ENCODE measurements around the gene NTPCR. TPM values are rescaled to one million over a fixed set of nuclear protein-coding genes. Genes with fewer than 3 reads are reported as not detected.

Gene NTPCR
- total and polyA plus RNA-seq, 3 donors from 2014 or later = 25.5 to 85.1 (median 38.8) TPM

DNA sequence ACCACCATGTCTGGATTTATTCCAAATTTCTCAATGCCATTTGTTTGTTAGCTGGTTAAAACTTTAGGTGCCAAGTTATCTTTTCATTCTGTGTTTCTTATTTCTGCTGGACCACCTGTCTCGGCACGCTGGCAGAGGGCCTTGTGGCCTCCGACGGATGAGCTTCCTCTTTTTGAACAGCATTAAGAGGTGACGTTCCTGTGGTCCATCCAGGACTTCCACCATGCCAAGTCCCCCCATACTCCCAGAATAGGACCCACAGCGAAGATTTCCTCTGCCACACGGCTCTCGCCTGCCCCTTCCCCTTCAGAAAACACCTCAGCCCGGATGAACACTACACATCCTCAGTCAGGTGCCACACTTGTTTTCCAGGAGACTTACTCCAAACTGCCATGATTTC is 73.8 kb downstream of the NTPCR start:
- intact Hi-C loops (cut with DNase I; ENCODE audit: low total_unique reads) = no loop called here
- no peak overlapping the region for H3K27ac ChIP-seq
- DNase-seq = no peak
- no peaks in the 10 kb centered on the region for H3K36me3 ChIP-seq (ENCODE audit: low read depth, missing control alignments)
- no peaks in the 10 kb centered on the region for H3K4me1 ChIP-seq
- no peak overlapping the region for H3K4me3 ChIP-seq
- TF ChIP-seq, protein P1, sequence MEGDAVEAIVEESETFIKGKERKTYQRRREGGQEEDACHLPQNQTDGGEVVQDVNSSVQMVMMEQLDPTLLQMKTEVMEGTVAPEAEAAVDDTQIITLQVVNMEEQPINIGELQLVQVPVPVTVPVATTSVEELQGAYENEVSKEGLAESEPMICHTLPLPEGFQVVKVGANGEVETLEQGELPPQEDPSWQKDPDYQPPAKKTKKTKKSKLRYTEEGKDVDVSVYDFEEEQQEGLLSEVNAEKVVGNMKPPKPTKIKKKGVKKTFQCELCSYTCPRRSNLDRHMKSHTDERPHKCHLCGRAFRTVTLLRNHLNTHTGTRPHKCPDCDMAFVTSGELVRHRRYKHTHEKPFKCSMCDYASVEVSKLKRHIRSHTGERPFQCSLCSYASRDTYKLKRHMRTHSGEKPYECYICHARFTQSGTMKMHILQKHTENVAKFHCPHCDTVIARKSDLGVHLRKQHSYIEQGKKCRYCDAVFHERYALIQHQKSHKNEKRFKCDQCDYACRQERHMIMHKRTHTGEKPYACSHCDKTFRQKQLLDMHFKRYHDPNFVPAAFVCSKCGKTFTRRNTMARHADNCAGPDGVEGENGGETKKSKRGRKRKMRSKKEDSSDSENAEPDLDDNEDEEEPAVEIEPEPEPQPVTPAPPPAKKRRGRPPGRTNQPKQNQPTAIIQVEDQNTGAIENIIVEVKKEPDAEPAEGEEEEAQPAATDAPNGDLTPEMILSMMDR (IDR thresholded peaks at IDR 0.05) = no peak
- no peak for TF ChIP-seq POLR2A (IDR thresholded peaks at IDR 0.05)
- H3K27me3 ChIP-seq = no peaks in the 10 kb centered on the region
- no peaks in the 10 kb centered on the region for H3K9me3 ChIP-seq
- 83 to 94% methylated on average over 9 of the region's 9 CpGs for WGBS, 2 donors

- intact Hi-C loops (cut with DNase I; ENCODE audit: low total_unique reads) = no loop called here
Measured at GRCh38 chr1:233025157-233025556, 74.7 kb downstream of the NTPCR start.

GRCh38 chr1:233025567-233025966 is 75.2 kb downstream of the NTPCR start:
- Histone ChIP-seq H3K9me3 (no peaks in the 10 kb centered on the region), H3K27me3 (no peaks in the 10 kb centered on the region), H3K27ac (no peak overlapping the region), H3K4me3 (no peak overlapping the region), H3K36me3 (ENCODE audit: low read depth, missing control alignments) (no peaks in the 10 kb centered on the region), H3K4me1 (no peaks in the 10 kb centered on the region)
- TF ChIP-seq POLR2A (IDR thresholded peaks at IDR 0.05) = no peak
- TF ChIP-seq, protein P1 (IDR thresholded peaks at IDR 0.05) = no peak
- 82 to 89% methylated on average over 2 of the region's 2 CpGs for WGBS, 2 donors
- intact Hi-C loops (cut with DNase I; ENCODE audit: low total_unique reads) = no loop called here
- DNase-seq = no peak

More at GRCh38 chr1:233025157-233025556, 74.7 kb downstream of the NTPCR start:
- no peaks in the 10 kb centered on the region for H3K36me3 ChIP-seq (ENCODE audit: low read depth, missing control alignments)
- no peak overlapping the region for H3K4me3 ChIP-seq
- no peaks in the 10 kb centered on the region for H3K9me3 ChIP-seq
- no peaks in the 10 kb centered on the region for H3K4me1 ChIP-seq
- WGBS, 2 donors = 76 to 84% methylated on average over 7 to 12 of the region's 12 CpGs
- peak; percentile 68 for DNase-seq
- H3K27me3 ChIP-seq = no peaks in the 10 kb centered on the region
- TF ChIP-seq POLR2A (IDR thresholded peaks at IDR 0.05) = no peak
- TF ChIP-seq, protein P1 (IDR thresholded peaks at IDR 0.05) = no peak
- no peak overlapping the region for H3K27ac ChIP-seq

- no peak for TF ChIP-seq POLR2A (IDR thresholded peaks at IDR 0.05)
- TF ChIP-seq, protein P1 (IDR thresholded peaks at IDR 0.05) = no peak
- Histone ChIP-seq H3K9me3 (no peaks in the 10 kb centered on the region), H3K36me3 (ENCODE audit: low read depth, missing control alignments) (no peaks in the 10 kb centered on the region), H3K27ac (no peak overlapping the region), H3K4me3 (no peak overlapping the region), H3K4me1 (no peaks in the 10 kb centered on the region), H3K27me3 (no peaks in the 10 kb centered on the region)
- 59 to 66% methylated on average over 5 of the region's 5 CpGs for WGBS, 2 donors
- DNase-seq = no peak
- intact Hi-C loops (cut with DNase I; ENCODE audit: low total_unique reads) = no loop called here
Measured at GRCh38 chr1:233027046-233027445, 76.6 kb downstream of the NTPCR start.

DNA sequence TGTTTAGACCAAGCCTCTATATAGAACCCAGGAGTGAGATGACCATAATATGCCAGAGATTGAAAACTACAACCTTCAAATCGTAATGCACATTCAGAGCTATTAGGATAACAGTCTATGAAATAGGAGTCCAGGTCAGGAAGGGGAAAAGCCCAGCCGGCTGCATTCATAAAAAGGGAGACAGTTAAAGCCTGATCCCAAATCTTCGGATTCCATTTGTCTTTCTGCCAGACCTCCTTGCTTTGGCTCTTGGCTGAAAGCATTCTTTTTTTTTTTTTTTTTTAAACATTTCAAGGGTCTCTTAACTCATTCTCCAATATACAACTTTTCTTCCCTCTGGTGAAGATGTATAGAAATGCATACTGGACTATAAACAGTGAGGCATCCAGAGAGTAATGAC is 81.1 kb downstream of the NTPCR start:
- TF ChIP-seq, protein P1 (IDR thresholded peaks at IDR 0.05) = no peak
- no peak for TF ChIP-seq POLR2A (IDR thresholded peaks at IDR 0.05)
- no peak overlapping the region for H3K27ac ChIP-seq
- no peaks in the 10 kb centered on the region for H3K4me1 ChIP-seq
- no peak overlapping the region for H3K4me3 ChIP-seq
- no peaks in the 10 kb centered on the region for H3K27me3 ChIP-seq
- no peaks in the 10 kb centered on the region for H3K9me3 ChIP-seq
- 48 to 68% methylated on average over 3 of the region's 3 CpGs for WGBS, 2 donors
- intact Hi-C loops (cut with DNase I; ENCODE audit: low total_unique reads) = no loop called here
- H3K36me3 ChIP-seq (ENCODE audit: low read depth, missing control alignments) = no peaks in the 10 kb centered on the region
- no peak for DNase-seq
